Right kidney (tissue), 1 donor: ENCODE data around the gene SIN3B.

ENCODE experiments used
- DNase-seq: peaks from one replicate; pipeline ENCODE4 v3.0.0-alpha.2; 2016

The SIN3B gene

GRCh38 chr19:16822648-16823047 lies 6.5 kb upstream of the SIN3B start:
- DNase-seq, result no peak

- no peak for DNase-seq
Observed at GRCh38 chr19:16824658-16825311, 4.4 kb upstream of the SIN3B start.

- peak; percentile 57 for DNase-seq
Observed at GRCh38 chr19:16825312-16826052, 3.7 kb upstream of the SIN3B start.

- peak; percentile 27 for DNase-seq
Observed at GRCh38 chr19:16829822-16830289, 658 bp downstream of the SIN3B start.

GRCh38 chr19:16830679-16831078 lies 1.5 kb downstream of the SIN3B start:
- no peak for DNase-seq

- no peak for DNase-seq
Observed at GRCh38 chr19:16831531-16831930, 2.3 kb downstream of the SIN3B start.

GRCh38 chr19:16834747-16835146 lies 5.5 kb downstream of the SIN3B start:
- DNase-seq, result no peak

- DNase-seq, result no peak
Observed at GRCh38 chr19:16836115-16837034, 7.2 kb downstream of the SIN3B start.

- no peak for DNase-seq
Observed at GRCh38 chr19:16837035-16837362, 7.8 kb downstream of the SIN3B start.

GRCh38 chr19:16841391-16841926 lies 12.3 kb downstream of the SIN3B start:
- no peak for DNase-seq

GRCh38 chr19:16846901-16847300 lies 17.7 kb downstream of the SIN3B start:
- DNase-seq, result no peak

GRCh38 chr19:16847430-16847829 lies 18.2 kb downstream of the SIN3B start:
- no peak for DNase-seq

GRCh38 chr19:16849168-16849567 lies 20.0 kb downstream of the SIN3B start:
- no peak for DNase-seq

GRCh38 chr19:16850133-16850532 lies 20.9 kb downstream of the SIN3B start:
- no peak for DNase-seq

GRCh38 chr19:16851031-16851712 lies 22.0 kb downstream of the SIN3B start:
- DNase-seq, result no peak

- no peak for DNase-seq
Observed at GRCh38 chr19:16853066-16853465, 23.9 kb downstream of the SIN3B start.

GRCh38 chr19:16856091-16856490 lies 26.9 kb downstream of the SIN3B start:
- no peak for DNase-seq

- no peak for DNase-seq
Observed at GRCh38 chr19:16859626-16860025, 30.4 kb downstream of the SIN3B start.

GRCh38 chr19:16860118-16860517 lies 30.9 kb downstream of the SIN3B start:
- DNase-seq, result no peak

- no peak for DNase-seq
Observed at GRCh38 chr19:16861011-16861410, 31.8 kb downstream of the SIN3B start.

- no peak for DNase-seq
Observed at GRCh38 chr19:16861834-16862233, 32.6 kb downstream of the SIN3B start.

- DNase-seq, result no peak
Observed at GRCh38 chr19:16862826-16863415, 33.7 kb downstream of the SIN3B start.
